Heart left ventricle (tissue), 13 donors: Measurements from ENCODE around the gene RPS6KA5.

Experiments
- POLR2A ChIP-seq, 2 donors: fragments of 450-650 bp; IDR thresholded peaks; one replicate each; pipeline ENCODE4 v1.6.1; 2017; ENCODE audit warnings: antibody characterized with exemption in 2 of 2, mild to moderate bottlenecking in 2 of 2, moderate library complexity in 2 of 2
- TF ChIP-seq, protein P1 (sequence below), 12 donors: fragments of 200-600 bp; sonication (generic) in 4 of 12; IDR thresholded peaks; one replicate each; pipeline versions ENCODE4 v1.5.0 to v1.8.0; 2018 to 2022; ENCODE audit warnings: antibody characterized with exemption in 12 of 12, mild to moderate bottlenecking in 5 of 12
- donor health status: ischemic (EF 13 %, LVEDD 7.1; RV severe dilation, severe dysfunction).
- donor health status: DM: no; HTN: yes; CAD: no.
- donor health status: DM: no; HTN: no; CAD: no.
- donor health status: ischemic (EF 25% LVEDD 6.9; RV normal size, moderate dysfunction).
- donor health status: ischemic (EF 25% LVEDD 5.7; RV mildly dilated, moderate dysfunction).
- donor health status: ischemic (EF 35%, LVEDD 5.7; RV mildly dilated, moderate dysfunction).
- donor health status: nonischemic (EF 11% LVEDD 7.7; RV severe dilation, severe dysfunction).
- donor health status: DM: yes; HTN: yes; CAD: no.
- donor health status: PGD.
- donor health status: ischemic (EF 29% LVEDD 5.4; RV normal size, mild dysfunction).
- donor health status: nonischemic (EF 23%, LVEDD 6.1; RV moderate dilation, normal function).

GRCh38 chr14:91018481-91018880 lies 42.0 kb downstream of the RPS6KA5 start:
- TF ChIP-seq POLR2A (IDR thresholded peaks at IDR 0.05), result no peak
- TF ChIP-seq, protein P1, sequence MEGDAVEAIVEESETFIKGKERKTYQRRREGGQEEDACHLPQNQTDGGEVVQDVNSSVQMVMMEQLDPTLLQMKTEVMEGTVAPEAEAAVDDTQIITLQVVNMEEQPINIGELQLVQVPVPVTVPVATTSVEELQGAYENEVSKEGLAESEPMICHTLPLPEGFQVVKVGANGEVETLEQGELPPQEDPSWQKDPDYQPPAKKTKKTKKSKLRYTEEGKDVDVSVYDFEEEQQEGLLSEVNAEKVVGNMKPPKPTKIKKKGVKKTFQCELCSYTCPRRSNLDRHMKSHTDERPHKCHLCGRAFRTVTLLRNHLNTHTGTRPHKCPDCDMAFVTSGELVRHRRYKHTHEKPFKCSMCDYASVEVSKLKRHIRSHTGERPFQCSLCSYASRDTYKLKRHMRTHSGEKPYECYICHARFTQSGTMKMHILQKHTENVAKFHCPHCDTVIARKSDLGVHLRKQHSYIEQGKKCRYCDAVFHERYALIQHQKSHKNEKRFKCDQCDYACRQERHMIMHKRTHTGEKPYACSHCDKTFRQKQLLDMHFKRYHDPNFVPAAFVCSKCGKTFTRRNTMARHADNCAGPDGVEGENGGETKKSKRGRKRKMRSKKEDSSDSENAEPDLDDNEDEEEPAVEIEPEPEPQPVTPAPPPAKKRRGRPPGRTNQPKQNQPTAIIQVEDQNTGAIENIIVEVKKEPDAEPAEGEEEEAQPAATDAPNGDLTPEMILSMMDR (IDR thresholded peaks at IDR 0.05), result no peak
